ENCODE data around the gene RGN.
"Not testable (repeated sequence)": the region's sequence is repeated elsewhere in the genome, so short reads cannot be mapped to it uniquely, and the experiment has no call there.

The RGN gene

DNA sequence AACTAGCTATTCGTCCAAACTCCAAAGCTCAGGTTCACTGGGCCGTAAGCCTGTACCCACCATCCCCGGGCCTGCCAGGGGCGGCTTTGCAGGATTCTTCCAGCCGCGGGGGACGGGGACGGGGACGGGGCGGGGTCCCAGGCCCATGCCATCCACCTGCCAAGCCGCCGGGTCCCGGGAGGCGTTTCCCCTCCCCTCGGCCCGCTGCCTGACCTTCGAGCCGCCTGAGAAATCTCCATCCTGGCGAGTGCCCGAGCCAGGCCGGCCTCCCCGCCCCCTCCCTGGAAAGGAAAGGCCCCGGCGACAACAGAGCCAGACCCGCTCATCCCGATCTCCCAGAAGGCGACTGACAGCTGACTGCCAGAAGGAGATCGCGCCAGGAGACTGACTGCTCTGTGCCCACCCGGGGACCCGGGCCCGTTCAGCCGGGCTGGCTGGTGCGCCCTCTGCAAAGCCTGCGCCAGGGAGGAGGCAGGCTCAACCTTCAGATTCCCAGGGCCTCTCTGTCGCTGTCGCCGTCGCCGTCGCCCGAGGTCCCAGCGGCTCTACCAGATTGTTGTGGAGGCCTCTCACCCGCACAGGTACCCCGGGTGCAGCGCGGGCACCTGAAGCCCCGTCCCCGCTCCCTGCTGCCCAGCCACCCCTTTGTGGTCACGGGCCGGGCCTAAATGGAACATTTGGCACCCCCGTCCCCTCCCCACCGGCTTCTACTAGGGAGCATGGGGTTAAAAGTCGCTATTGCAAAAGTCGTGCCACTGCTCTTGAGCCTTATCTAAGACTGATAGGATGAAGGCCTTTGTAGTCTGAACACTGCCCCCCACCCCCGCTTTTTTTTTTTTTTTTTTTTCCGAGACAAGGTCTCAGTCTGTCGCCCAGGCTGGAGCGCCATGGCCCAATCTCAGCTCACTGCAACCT lies at the start of gene RGN:
Gene RGN, plus strand, starts transcription at position 315 of the 915 bp plus-strand sequence. CDS start 2,702 bp downstream, outside the sequence.
- no peak for DNase-seq

DNA sequence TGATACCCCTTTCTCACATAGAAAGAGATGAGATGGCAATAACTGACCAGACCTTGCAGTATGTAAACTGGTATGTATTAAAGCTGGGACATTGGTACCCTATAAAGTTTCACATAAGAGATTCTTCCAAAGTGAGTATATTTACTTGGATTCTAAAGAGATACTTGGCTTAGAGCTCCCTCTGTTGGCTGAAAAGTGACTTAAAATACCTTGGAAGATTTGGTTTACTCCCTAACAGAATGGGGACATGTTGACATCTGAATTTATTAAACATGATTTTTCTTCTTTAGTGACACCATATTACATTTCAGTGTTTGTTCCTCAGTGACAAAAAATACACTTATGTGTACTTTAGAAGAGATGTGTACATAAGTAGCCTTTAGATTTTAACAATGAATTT lies 47.9 kb upstream of the RGN start:
- peak; percentile 34 for DNase-seq

DNA sequence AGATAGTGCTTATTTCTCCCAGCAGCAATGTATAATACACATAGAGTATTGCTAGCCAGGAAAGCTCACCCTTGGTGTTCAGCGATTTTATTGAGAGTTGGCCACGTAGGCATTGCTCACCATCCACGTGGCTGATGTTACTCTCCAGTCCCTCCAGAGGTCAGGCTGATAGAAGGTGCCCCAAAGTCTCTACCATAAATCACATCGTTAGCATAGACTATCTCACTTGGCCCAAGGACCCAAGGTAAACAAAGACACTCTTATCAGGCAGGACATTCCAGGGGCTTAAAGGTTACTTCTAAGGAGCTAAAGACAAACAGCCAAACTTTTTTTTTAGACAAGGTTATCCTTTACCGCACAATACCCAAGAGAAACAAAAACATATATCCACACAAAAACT lies 30.3 kb upstream of the RGN start:
- DNase-seq: no peak

GRCh38 chrX:47059142-47059874 lies 18.9 kb upstream of the RGN start:
- no peak for DNase-seq

DNA sequence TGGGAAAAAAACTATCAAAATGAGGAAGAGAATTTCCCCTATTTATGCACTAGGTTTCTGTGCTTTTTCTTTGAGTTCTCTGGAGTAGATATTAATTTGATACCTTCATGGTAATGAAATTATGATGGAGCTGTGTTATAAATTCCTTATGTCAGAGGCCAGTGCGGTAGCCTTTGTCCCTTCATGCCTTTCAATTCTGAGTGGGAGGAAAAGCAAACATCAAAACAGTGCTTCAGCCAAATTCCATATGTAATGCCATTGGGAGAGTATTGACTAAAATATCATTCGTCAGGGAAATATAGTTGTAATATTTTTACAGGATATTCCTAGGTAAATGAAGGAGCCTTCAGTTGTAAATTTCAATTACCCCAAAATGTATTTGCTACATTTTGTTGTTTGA lies 17.5 kb upstream of the RGN start:
- no peak for DNase-seq

DNA sequence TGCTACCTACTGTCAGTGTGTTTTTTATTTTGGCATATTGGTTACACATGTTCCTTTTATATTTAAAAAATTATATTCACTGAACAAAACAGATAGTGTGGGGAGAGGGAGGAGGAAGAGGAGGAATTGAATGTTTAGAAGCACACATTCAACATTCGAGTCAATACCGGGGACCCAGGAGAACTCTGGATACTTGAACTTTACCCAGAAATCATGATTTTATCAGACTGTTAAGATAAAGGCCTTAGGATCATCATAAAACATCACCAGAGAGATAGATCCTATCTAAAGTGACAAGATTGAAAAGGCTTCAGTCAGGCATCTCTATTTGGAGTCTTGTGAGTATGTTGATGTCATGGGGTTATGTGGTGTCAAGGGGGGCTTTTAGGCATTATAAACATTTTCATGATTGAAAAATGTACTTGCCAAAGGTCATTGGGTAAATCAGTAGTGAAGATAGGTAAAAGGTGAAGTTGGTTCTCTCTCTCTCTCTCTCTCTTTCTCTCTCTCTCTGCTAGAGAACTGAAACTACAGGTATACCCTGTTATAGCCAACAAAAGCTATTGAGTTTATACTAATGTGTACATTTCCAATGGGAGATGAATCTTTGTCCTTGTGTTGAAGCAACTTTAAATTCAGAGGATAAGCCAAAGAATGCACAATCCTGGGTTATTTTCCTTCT lies 16.9 kb upstream of the RGN start:
- no peak for DNase-seq

DNA sequence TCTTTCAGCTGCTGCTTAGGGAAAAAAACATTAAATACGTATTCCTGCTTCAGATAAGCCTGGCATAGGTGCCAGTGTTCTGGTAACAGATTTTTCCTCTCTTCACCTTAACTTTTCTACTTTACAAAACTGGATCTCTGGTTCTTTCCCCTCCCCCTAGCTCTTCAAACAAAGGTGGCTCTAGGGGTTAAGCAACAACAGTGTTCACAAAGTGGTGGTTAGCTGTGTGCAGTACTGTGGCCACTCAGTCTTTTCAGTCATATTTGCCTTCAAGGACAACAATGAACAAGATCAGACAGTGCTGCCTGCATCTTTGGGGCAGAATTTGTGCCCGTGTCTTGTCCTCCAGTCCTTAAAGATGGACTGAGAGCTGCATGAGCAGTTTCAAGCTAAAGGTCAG lies 15.1 kb upstream of the RGN start:
- no peak for DNase-seq

DNA sequence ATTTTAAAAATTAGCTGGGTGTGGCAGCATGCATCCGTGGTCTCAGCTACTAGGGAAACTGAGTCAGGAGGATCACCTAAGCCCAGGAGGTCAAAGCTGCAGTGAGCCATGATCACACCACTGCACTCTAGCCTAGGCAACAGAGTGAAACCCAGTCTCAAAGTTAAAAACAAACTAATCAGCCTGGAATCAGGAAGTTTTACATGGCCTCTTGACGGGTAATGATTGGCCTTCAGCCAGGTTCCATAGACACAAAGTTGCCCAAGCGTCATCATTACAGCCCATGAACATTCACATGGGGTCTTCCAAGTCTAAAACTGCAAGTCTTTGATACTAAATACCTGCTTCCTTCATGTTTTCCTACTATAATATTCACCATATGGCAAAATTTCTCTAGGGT lies 10.0 kb upstream of the RGN start:
- DNase-seq: no peak

DNA sequence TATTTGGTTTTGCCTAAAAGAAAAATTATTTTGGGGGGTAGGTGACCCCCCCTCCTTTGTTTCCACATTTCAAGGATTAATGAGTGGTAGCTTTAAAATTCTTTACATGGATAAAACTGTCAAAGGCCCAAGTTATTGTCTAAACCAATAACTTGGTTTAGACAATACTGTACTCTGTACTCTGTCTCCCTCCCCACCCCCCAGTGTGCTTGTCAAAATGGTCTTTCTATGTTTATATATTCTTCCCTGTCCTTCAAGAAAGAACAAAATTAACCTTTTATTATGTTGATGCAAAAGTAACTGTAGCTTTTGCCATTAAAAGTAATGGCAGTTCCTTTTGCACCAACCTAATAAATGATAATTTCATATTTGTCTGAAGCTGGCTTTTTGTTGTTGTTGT lies 9.5 kb upstream of the RGN start:
- DNase-seq: no peak

GRCh38 chrX:47080215-47080914 lies 2.1 kb downstream of the RGN start:
- DNase-seq: no peak

- DNase-seq: no peak
Measured at GRCh38 chrX:47080915-47081236, 2.6 kb downstream of the RGN start.

DNA sequence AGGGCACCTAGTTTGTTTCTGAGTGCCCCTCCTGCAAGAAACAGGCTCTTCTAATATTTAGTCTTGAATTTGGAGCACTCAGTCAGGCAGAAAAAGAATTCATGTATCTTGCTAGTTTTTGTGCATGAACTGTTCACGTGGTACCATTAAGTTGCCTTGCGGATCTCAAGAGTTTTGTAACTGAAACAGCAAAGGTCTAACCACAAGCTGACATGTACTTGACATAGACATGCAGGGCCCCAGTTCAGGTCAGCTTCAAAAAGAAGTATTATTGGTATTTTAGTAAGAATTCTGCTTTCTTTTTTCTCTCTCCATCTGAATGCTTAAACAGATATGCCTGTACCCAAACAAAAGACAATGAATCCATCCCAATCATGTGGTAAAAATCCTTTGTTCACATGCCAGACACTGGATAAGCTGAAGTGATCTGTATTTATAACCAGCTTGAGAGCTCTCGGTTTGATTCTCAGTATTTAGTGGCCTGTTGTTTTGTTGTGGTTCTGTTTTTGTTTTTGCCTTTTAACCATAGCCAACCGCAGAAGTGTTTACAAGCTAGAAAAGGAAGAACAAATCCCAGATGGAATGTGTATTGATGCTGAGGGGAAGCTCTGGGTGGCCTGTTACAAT lies 13.0 kb downstream of the RGN start:
- DNase-seq: no peak

DNA sequence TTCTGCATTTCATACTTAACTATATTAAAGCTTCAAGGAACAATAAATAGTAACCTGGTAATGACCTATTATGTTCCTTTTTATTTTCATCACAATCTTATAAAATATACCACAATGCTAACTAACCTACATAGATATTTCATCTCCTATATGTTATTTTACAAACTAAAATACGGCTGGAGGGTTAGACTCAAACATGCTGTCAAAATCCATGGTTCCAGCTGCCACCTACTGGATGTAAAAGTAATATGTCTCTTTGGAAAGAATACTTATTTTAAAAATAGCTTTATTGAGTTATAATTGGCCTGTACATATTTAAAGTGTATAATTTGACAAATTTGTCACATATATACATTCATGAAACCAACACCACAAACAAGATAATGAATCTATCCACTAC lies 15.0 kb downstream of the RGN start:
- DNase-seq: peak; percentile 7

DNA sequence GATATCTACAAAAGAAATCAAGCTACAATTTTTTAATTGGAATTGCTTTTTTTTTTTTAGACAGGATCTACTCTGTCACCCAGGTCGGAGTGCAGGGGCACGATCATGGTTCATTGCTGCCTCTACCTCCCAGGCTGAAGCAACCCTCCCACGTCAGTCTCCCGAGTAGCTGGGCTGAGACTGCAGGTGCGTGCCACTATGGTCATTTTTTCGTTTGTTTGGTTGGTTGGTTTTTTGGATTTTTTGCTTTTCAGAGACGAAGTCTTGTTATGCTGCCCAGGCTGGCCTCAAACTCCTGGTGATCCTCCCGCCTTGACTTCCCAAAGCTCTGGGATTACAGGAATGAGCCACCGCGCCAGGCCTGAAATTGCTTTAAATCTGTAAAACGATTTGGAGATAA lies 15.6 kb downstream of the RGN start:
- DNase-seq: no peak

GRCh38 chrX:47097018-47097417 lies 18.8 kb downstream of the RGN start:
- DNase-seq: no peak

- DNase-seq: no peak
Measured at GRCh38 chrX:47098338-47099094, 20.3 kb downstream of the RGN start.

DNA sequence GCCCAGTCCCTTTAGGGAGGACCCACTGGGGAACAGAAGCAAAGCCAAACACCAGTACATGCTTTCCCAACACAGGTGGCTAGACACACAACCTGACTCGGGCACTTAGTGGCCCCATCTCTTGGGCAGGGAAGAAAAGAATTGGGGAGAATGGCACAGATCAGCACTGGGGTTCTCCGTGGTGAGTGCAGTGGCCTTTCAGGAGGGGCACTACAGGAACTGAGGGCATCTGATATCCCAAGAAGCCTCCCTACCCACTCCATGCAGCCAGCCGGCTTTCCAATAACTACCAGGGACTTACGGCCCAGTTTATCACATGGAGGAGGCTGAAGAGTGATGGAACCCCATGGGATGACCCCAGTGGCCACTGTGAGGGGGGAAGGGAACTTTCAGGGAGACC lies 23.0 kb downstream of the RGN start:
- no peak for DNase-seq

DNA sequence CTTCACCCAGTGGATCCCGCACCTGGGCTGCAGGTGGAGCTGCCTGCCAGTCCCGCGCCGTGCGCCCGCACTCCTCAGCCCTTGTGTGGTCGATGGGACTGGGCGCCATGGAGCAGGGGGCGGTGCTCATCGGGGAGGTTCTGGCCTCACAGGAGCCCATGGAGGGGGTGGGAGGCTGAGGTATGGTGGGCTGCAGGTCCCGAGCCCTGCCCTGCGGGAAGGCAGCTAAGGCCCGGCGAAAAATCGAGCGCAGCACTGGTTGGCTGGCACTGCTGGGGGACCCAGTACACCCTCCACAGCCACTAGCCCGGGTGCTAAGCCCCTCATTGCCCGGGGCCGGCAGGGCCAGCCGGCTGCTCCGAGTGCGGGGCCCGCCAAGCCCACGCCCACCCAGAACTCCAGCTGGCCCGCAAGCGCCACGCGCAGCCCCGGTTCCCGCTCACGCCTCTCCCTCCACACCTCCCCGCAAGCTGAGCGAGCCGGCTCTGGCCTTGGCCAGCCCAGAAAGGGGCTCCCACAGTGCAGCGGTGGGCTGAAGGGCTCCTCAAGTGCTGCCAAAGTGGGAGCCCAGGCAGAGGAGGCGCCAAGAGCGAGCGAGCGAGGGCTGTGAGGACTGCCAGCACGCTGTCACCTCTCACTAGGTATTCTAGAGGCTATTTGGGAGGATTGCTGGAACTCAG lies 32.8 kb downstream of the RGN start:
- DNase-seq: not testable (repeated sequence)

- no peak for DNase-seq
Measured at GRCh38 chrX:47112316-47112954, 34.2 kb downstream of the RGN start.

DNA sequence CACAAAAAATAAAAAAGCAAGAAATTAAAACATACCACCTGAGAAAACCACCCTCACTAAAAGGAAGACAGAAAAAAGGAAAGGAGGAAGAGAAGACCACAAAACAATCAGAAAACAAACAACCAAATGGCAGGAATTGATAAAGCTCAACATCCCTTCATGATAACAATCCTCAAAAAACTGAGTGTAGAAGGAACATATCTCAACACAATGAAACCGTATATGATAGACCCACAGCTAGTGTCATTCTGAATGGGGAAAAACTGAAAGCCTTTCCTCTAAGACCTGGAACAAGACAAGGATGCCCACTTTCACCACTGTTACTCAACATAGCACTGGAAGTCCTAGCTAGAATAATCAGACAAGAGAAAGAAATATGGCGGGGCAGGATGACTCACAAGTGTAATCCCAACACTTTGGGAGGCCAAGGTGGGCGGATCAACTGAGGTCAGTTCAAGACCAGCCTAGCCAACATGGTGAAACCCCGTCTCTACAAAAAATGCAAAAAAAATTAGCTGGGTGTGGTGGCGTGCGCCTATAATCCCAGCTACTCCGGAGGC lies 38.4 kb downstream of the RGN start:
- DNase-seq: not testable (repeated sequence)
